Measurements from ENCODE around the gene COA6.

The COA6 gene

GRCh38 chr1:234413990-234414389 lies 40.7 kb downstream of the COA6 start:
- DNase-seq: no peak

- DNase-seq: no peak
Observed at GRCh38 chr1:234427950-234428646, 54.8 kb downstream of the COA6 start.

- DNase-seq: no peak
Observed at GRCh38 chr1:234429434-234429806, 56.2 kb downstream of the COA6 start.

- DNase-seq: no peak
Observed at GRCh38 chr1:234430691-234431090, 57.4 kb downstream of the COA6 start.

- DNase-seq: no peak
Observed at GRCh38 chr1:234431255-234431654, 58.0 kb downstream of the COA6 start.

- no peak for DNase-seq
Observed at GRCh38 chr1:234433563-234434285, 60.5 kb downstream of the COA6 start.
